Measurements from ENCODE around the gene HDAC5. TPM values are rescaled to one million over a fixed set of nuclear protein-coding genes. Genes with fewer than 3 reads are reported as not detected.

The HDAC5 gene
- total RNA-seq, 2 donors from 2014 or later: 71.2 to 145 TPM

GRCh38 chr17:44092051-44092450 lies 31.4 kb downstream of the HDAC5 start:
- Histone ChIP-seq H3K27me3 (replicated peaks; ENCODE audit: insufficient read depth) (no peaks in the 10 kb centered on the region), H3K36me3 (peaks cover 8 to 19% of the 10 kb centered on the region in 2 donors), H3K27ac (no peak overlapping the region), H3K4me3 (no peak overlapping the region), H3K4me1 (replicated peaks) (peaks cover 6% of the 10 kb centered on the region), H3K9me3 (no peaks in the 10 kb centered on the region)
- intact Hi-C loops (cut with DNase I): no loop called here
- no peak for DNase-seq (ENCODE audit: low spot score)
- WGBS: 88% methylated on average over 11 of the region's 11 CpGs
- TF ChIP-seq CTCF (IDR thresholded peaks at IDR 0.05): no peak
- TF ChIP-seq POLR2A (IDR thresholded peaks at IDR 0.05): no peak
- no peak for TF ChIP-seq POLR2AphosphoS5 (IDR thresholded peaks at IDR 0.05)

- intact Hi-C loops (cut with DNase I): no loop called here
- H3K27me3 ChIP-seq (replicated peaks; ENCODE audit: insufficient read depth): no peaks in the 10 kb centered on the region
- no peak overlapping the region for H3K4me3 ChIP-seq
- H3K4me1 ChIP-seq (replicated peaks): peaks cover 7% of the 10 kb centered on the region
- TF ChIP-seq POLR2A (IDR thresholded peaks at IDR 0.05): no peak
- TF ChIP-seq POLR2AphosphoS5 (IDR thresholded peaks at IDR 0.05): no peak
- no peak for TF ChIP-seq CTCF (IDR thresholded peaks at IDR 0.05)
- WGBS: 82% methylated on average over 9 of the region's 14 CpGs
- peaks cover 8 to 19% of the 10 kb centered on the region in 2 donors for H3K36me3 ChIP-seq
- H3K9me3 ChIP-seq: no peaks in the 10 kb centered on the region
- DNase-seq (ENCODE audit: low spot score): no peak
- no peak overlapping the region for H3K27ac ChIP-seq
Observed at GRCh38 chr17:44091200-44091997, 32.0 kb downstream of the HDAC5 start.

- 97% methylated on average over 15 of the region's 16 CpGs for WGBS
- TF ChIP-seq CTCF (IDR thresholded peaks at IDR 0.05) (no peak), POLR2AphosphoS5 (IDR thresholded peaks at IDR 0.05) (no peak), POLR2A (IDR thresholded peaks at IDR 0.05) (no peak)
Observed at GRCh38 chr17:44088254-44088653, 35.2 kb downstream of the HDAC5 start.

GRCh38 chr17:44087319-44087718 lies 36.1 kb downstream of the HDAC5 start:
- 43% methylated on average over 8 of the region's 8 CpGs for WGBS
- intact Hi-C loops (cut with DNase I): no loop called here
- Histone ChIP-seq H3K4me3 (no peak overlapping the region), H3K9me3 (no peaks in the 10 kb centered on the region), H3K36me3 (peaks cover 7% of the 10 kb centered on the region in 2 donors), H3K27me3 (replicated peaks; ENCODE audit: insufficient read depth) (no peaks in the 10 kb centered on the region), H3K27ac (peak overlapping the region; percentile 26 to 27), H3K4me1 (replicated peaks) (peaks cover 4% of the 10 kb centered on the region)
- TF ChIP-seq POLR2AphosphoS5 (IDR thresholded peaks at IDR 0.05) (no peak), POLR2A (IDR thresholded peaks at IDR 0.05) (no peak), CTCF (IDR thresholded peaks at IDR 0.05) (no peak)
- DNase-seq (ENCODE audit: low spot score): no peak

More at GRCh38 chr17:44088254-44088653, 35.2 kb downstream of the HDAC5 start:
- no peaks in the 10 kb centered on the region for H3K9me3 ChIP-seq
- no peak overlapping the region for H3K4me3 ChIP-seq
- intact Hi-C loops (cut with DNase I): no loop called here
- no peaks in the 10 kb centered on the region for H3K27me3 ChIP-seq (replicated peaks; ENCODE audit: insufficient read depth)
- DNase-seq (ENCODE audit: low spot score): no peak
- H3K4me1 ChIP-seq (replicated peaks): peaks cover 4% of the 10 kb centered on the region
- no peak overlapping the region for H3K27ac ChIP-seq
- peaks cover 8 to 16% of the 10 kb centered on the region in 2 donors for H3K36me3 ChIP-seq

Measured in prostate gland (tissue), 2 donors.